Tibial nerve (tissue), 4 donors: Measurements from ENCODE around the gene PAK1IP1.

Experiments used
- CTCF ChIP-seq, 5 experiments: fragments of 200-600 bp in 3 of 5; fragments of 450-650 bp in 2 of 5; sonication (generic) in 3 of 5; IDR thresholded peaks; one replicate each; pipeline ENCODE4 v1.5.1; 2016 to 2019; ENCODE audit warnings: antibody characterized with exemption in 5 of 5, mild to moderate bottlenecking in 3 of 5, moderate library complexity in 2 of 5
- EP300 ChIP-seq, 2 donors: sonication (generic); formaldehyde crosslinking; IDR thresholded peaks; one replicate each; pipeline ENCODE4 v1.6.1; 2017; ENCODE audit warnings: antibody characterized with exemption in 2 of 2, mild to moderate bottlenecking in 1 of 2
- POLR2A ChIP-seq, 2 donors: fragments of 450-650 bp; IDR thresholded peaks; one replicate each; pipeline ENCODE4 v1.6.1; 2017; ENCODE audit warnings: antibody characterized with exemption in 2 of 2, mild to moderate bottlenecking in 2 of 2, moderate library complexity in 2 of 2

- TF ChIP-seq EP300 (IDR thresholded peaks at IDR 0.05) (no peak), CTCF (IDR thresholded peaks at IDR 0.05) (no peak), POLR2A (IDR thresholded peaks at IDR 0.05) (no peak)
These were observed 26.4 kb upstream of the PAK1IP1 start for GRCh38 chr6:10668126-10668917.
